KMS-11 (cell line): ENCODE data around the gene GJB3.

Source experiments
- H2AFZ ChIP-seq: fragments of 200-600 bp; sonication (generic); 2 replicates; pipeline ENCODE4 v1.6.1; 2016; ENCODE audit warnings: antibody characterized with exemption, mixed run types, low read depth
- H3K27ac ChIP-seq: fragments of 200-600 bp; sonication (generic); 2 replicates; pipeline ENCODE4 v1.6.1; 2016; ENCODE audit warnings: mild to moderate bottlenecking, mixed run types
- H3K27me3 ChIP-seq: fragments of 200-600 bp; sonication (generic); 2 replicates; pipeline ENCODE4 v1.6.1; 2017; ENCODE audit warnings: mild to moderate bottlenecking, low read depth, mixed run types, moderate library complexity; ENCODE audit not compliant: insufficient read depth
- H3K36me3 ChIP-seq: fragments of 200-600 bp; sonication (generic); 2 replicates; pipeline ENCODE4 v1.6.1; 2017; ENCODE audit warnings: mild to moderate bottlenecking, mixed run types; ENCODE audit not compliant: insufficient read depth
- H3K4me1 ChIP-seq: fragments of 200-600 bp; sonication (generic); 2 replicates; pipeline ENCODE4 v1.6.1; 2016; ENCODE audit warnings: mild to moderate bottlenecking, low read depth, mixed run types; ENCODE audit not compliant: poor library complexity, severe bottlenecking
- H3K4me2 ChIP-seq: fragments of 200-600 bp; sonication (generic); 2 replicates; pipeline ENCODE4 v1.7.0; 2016; ENCODE audit warnings: mild to moderate bottlenecking, mixed run types
- H3K4me3 ChIP-seq: fragments of 200-600 bp; sonication (generic); IDR thresholded peaks from 2 replicates; pipeline ENCODE4 v1.6.1; 2017; ENCODE audit warnings: low read depth, low read length, mixed read lengths; ENCODE audit not compliant: insufficient read depth
- H3K79me2 ChIP-seq: fragments of 200-600 bp; sonication (generic); 2 replicates; pipeline ENCODE4 v1.6.1; 2016; ENCODE audit warnings: low read depth, mixed run types; ENCODE audit not compliant: insufficient read depth
- H3K9ac ChIP-seq: fragments of 200-600 bp; sonication (generic); 2 replicates; pipeline ENCODE4 v1.6.1; 2016; ENCODE audit warnings: mild to moderate bottlenecking, mixed run types
- H4K20me1 ChIP-seq: fragments of 200-600 bp; sonication (generic); 2 replicates; pipeline ENCODE4 v1.6.1; 2016; ENCODE audit warnings: mild to moderate bottlenecking, mixed run types; ENCODE audit not compliant: insufficient read depth
- TF ChIP-seq, protein P1 (sequence below): fragments of 200-600 bp; sonication (generic); conservative IDR thresholded peaks from 2 replicates; pipeline ENCODE4 v1.6.1; 2017; ENCODE audit warnings: low read depth, mild to moderate bottlenecking, antibody characterized with exemption, low read length, moderate library complexity, mixed read lengths

GJB3 gene

DNA sequence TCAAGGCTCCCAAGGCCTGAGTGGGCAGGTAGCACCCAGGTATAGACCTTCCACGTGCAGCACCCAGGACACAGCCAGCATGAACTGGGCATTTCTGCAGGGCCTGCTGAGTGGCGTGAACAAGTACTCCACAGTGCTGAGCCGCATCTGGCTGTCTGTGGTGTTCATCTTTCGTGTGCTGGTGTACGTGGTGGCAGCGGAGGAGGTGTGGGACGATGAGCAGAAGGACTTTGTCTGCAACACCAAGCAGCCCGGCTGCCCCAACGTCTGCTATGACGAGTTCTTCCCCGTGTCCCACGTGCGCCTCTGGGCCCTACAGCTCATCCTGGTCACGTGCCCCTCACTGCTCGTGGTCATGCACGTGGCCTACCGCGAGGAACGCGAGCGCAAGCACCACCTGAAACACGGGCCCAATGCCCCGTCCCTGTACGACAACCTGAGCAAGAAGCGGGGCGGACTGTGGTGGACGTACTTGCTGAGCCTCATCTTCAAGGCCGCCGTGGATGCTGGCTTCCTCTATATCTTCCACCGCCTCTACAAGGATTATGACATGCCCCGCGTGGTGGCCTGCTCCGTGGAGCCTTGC is 19.7 kb upstream of the GJB3 start:
- TF ChIP-seq, protein P1, sequence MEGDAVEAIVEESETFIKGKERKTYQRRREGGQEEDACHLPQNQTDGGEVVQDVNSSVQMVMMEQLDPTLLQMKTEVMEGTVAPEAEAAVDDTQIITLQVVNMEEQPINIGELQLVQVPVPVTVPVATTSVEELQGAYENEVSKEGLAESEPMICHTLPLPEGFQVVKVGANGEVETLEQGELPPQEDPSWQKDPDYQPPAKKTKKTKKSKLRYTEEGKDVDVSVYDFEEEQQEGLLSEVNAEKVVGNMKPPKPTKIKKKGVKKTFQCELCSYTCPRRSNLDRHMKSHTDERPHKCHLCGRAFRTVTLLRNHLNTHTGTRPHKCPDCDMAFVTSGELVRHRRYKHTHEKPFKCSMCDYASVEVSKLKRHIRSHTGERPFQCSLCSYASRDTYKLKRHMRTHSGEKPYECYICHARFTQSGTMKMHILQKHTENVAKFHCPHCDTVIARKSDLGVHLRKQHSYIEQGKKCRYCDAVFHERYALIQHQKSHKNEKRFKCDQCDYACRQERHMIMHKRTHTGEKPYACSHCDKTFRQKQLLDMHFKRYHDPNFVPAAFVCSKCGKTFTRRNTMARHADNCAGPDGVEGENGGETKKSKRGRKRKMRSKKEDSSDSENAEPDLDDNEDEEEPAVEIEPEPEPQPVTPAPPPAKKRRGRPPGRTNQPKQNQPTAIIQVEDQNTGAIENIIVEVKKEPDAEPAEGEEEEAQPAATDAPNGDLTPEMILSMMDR, result no peak
- no peaks in the 10 kb centered on the region for H3K36me3 ChIP-seq
- H3K4me3 ChIP-seq, result no peak overlapping the region
- no peak overlapping the region for H3K4me2 ChIP-seq
- H4K20me1 ChIP-seq, result no peaks in the 10 kb centered on the region
- H3K9ac ChIP-seq, result no peak overlapping the region
- no peaks in the 10 kb centered on the region; the same call in 1 of the 2 replicates for H3K27me3 ChIP-seq
- H3K79me2 ChIP-seq, result no peaks in the 10 kb centered on the region
- no peak overlapping the region for H3K27ac ChIP-seq
- no peaks in the 10 kb centered on the region for H3K4me1 ChIP-seq
- no peak overlapping the region for H2AFZ ChIP-seq

DNA sequence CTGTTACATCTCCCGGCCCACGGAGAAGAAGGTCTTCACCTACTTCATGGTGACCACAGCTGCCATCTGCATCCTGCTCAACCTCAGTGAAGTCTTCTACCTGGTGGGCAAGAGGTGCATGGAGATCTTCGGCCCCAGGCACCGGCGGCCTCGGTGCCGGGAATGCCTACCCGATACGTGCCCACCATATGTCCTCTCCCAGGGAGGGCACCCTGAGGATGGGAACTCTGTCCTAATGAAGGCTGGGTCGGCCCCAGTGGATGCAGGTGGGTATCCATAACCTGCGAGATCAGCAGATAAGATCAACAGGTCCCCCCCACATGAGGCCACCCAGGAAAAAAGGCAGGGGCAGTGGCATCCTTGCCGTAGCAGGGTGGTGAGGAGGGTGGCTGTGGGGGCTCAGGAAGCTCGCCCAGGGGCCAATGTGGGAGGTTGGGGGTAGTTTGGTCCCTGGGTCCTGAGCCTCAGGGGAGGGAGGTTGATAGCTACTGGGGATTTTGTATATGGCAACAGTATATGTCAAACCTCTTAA is 19.2 kb upstream of the GJB3 start:
- no peaks in the 10 kb centered on the region for H3K36me3 ChIP-seq
- H3K79me2 ChIP-seq, result no peaks in the 10 kb centered on the region
- H3K27me3 ChIP-seq, result no peaks in the 10 kb centered on the region; the same call in 1 of the 2 replicates
- H2AFZ ChIP-seq, result no peak overlapping the region
- TF ChIP-seq, protein P1, result no peak
- no peaks in the 10 kb centered on the region for H3K4me1 ChIP-seq
- no peak overlapping the region for H3K9ac ChIP-seq
- no peak overlapping the region for H3K4me3 ChIP-seq
- no peak overlapping the region for H3K4me2 ChIP-seq
- no peaks in the 10 kb centered on the region for H4K20me1 ChIP-seq
- no peak overlapping the region for H3K27ac ChIP-seq

DNA sequence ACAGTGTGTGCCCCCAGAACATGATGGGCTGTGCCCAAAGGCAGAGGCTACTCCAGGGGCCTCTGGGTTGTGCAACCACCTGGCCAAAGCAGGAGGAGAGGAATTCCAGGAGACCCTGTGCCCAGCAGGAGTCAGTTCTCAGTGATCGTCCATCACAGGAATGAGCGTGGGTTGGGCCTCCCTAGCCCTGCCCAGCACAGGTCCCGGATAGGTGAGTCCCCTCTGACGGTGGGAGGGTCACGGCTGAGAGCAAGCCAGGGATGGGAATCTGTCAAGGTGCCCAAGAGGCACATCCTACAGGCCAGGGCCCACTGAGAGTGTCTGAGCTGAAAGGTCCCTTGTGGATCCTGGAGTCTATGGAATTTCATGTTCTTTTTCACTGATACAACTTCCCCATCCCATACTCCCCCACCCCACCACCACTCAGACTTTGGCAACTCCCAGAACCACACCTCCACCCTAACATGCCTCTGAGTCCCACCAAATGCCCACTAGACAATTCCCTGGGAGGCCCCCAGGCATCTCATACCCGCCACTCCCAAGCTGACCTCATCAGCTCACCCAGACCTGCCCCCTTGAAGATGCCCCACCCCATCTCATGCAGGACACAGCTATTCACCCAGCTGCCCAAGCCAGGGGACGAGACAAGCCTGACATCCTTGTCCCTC is 18.4 kb upstream of the GJB3 start:
- TF ChIP-seq, protein P1, result no peak
- Histone ChIP-seq H3K4me3 (no peak overlapping the region), H3K36me3 (no peaks in the 10 kb centered on the region), H3K27ac (no peak overlapping the region), H3K27me3 (no peaks in the 10 kb centered on the region; the same call in 1 of the 2 replicates), H3K4me2 (no peak overlapping the region), H4K20me1 (no peaks in the 10 kb centered on the region), H3K4me1 (no peaks in the 10 kb centered on the region), H3K79me2 (no peaks in the 10 kb centered on the region), H3K9ac (no peak overlapping the region), H2AFZ (no peak overlapping the region)

DNA sequence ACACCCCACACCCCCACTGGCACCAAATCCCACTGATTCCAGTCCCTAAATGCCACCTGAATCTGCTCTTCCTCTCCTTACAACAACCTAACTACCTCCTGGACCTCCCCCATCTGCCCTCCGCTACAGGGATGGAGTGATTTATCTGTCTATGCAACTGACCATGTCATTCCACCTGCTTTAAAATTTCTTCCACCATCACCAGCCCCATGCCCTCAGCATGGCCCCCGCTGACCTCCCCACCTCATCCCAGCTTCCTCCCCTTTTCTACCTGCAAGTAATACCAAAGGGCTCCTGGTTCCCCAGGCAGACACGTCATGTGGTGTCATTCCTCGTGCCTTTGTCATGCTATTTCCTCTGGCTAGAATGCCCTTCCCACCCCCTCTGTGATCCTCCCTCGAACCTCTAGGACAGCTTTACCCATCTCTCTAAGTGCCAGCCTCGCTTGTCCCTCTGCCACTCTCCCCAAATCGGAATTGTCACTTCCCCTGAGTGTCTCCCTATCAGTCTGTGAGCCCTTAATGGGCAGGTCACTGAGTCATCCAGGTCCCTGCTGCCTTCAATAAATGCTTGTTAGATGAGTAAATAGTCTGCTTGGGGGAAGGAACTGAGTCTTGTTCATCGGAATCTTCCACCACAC is 17.8 kb upstream of the GJB3 start:
- Histone ChIP-seq H3K79me2 (no peaks in the 10 kb centered on the region), H3K4me1 (no peaks in the 10 kb centered on the region), H3K27ac (no peak overlapping the region), H2AFZ (no peak overlapping the region), H3K4me3 (no peak overlapping the region), H3K27me3 (no peaks in the 10 kb centered on the region; the same call in 1 of the 2 replicates), H3K36me3 (no peaks in the 10 kb centered on the region), H3K4me2 (no peak overlapping the region), H3K9ac (no peak overlapping the region), H4K20me1 (no peaks in the 10 kb centered on the region)
- TF ChIP-seq, protein P1, result no peak
